ENCODE results near the gene DNAH5.

DNA sequence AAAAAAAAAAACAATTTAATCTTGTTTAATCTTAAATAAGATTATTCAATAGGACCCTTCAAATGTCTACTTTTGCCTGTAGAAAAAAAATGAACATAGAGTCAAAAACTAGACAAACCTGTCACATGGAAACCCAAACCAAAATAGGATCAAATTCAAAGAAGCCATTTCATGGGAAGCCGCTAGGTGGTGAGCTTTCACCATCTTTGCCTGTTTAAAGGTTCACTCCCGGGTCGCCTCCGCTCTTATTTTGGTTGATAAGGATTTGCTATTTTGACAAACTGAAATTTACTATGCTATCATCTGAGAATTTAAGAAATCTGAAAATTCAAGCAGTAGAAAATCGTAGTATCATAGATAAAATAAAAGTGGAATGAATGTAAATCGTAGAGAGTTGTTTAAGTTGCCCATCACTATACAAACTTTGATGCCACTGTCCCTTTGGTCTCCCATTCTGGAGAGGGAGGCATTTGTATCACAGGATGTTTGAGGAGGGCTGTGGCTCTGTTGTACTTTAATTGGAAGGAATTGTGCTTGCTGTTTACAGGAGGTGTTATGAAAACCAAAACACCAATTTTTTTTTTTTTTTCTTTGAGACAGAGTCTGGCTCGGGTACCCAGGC is 43.5 kb upstream of the DNAH5 start:
- TF ChIP-seq, protein P1, sequence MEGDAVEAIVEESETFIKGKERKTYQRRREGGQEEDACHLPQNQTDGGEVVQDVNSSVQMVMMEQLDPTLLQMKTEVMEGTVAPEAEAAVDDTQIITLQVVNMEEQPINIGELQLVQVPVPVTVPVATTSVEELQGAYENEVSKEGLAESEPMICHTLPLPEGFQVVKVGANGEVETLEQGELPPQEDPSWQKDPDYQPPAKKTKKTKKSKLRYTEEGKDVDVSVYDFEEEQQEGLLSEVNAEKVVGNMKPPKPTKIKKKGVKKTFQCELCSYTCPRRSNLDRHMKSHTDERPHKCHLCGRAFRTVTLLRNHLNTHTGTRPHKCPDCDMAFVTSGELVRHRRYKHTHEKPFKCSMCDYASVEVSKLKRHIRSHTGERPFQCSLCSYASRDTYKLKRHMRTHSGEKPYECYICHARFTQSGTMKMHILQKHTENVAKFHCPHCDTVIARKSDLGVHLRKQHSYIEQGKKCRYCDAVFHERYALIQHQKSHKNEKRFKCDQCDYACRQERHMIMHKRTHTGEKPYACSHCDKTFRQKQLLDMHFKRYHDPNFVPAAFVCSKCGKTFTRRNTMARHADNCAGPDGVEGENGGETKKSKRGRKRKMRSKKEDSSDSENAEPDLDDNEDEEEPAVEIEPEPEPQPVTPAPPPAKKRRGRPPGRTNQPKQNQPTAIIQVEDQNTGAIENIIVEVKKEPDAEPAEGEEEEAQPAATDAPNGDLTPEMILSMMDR (IDR thresholded peaks at IDR 0.05; ENCODE audit: extremely low read depth in 1 of 2, insufficient read depth in 1 of 2, low read depth in 1 of 2, low read length in 2 of 2), result peak; percentile 69 to 84
- TF ChIP-seq, protein P2, sequence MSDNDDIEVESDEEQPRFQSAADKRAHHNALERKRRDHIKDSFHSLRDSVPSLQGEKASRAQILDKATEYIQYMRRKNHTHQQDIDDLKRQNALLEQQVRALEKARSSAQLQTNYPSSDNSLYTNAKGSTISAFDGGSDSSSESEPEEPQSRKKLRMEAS (IDR thresholded peaks at IDR 0.05; ENCODE audit: insufficient read depth, insufficient read length), result no peak

Measured in endothelial cell of umbilical vein (primary cell).